GM06990 (cell line): ENCODE results near the gene THSD4.

Source experiments
- DNase-seq: peaks from one replicate; pipeline ENCODE4 v3.0.0-alpha.2; 2011; ENCODE audit not compliant: insufficient read length; ENCODE audit errors: extremely low read depth
- H3K27me3 ChIP-seq: replicated peaks from 2 replicates; pipeline ENCODE4 v1.6.0; 2011; ENCODE audit warnings: low read length; ENCODE audit not compliant: control insufficient read depth, insufficient read depth
- H3K36me3 ChIP-seq: 2 replicates; pipeline ENCODE4 v1.5.1; 2011; ENCODE audit warnings: low read length; ENCODE audit not compliant: control insufficient read depth, insufficient read depth
- H3K4me3 ChIP-seq: replicated peaks from 2 replicates; pipeline ENCODE4 v1.5.1; 2011; ENCODE audit warnings: low read depth, mild to moderate bottlenecking, control low read depth, low read length
- CTCF ChIP-seq: IDR thresholded peaks from 2 replicates; pipeline ENCODE4 v1.5.1; 2011; ENCODE audit warnings: low read length, control low read depth, mild to moderate bottlenecking, inconsistent platforms; ENCODE audit not compliant: insufficient read depth, poor library complexity, severe bottlenecking

THSD4 gene

GRCh38 chr15:71385026-71385425 is 269.8 kb downstream of the THSD4 start:
- no peak for DNase-seq
- TF ChIP-seq CTCF = no peak
- Histone ChIP-seq H3K27me3 (no peaks in the 10 kb centered on the region; the same call in 1 of the 2 replicates), H3K4me3 (no peak overlapping the region), H3K36me3 (no peaks in the 10 kb centered on the region)

- TF ChIP-seq CTCF = no peak
- H3K36me3 ChIP-seq = no peaks in the 10 kb centered on the region
- no peak for DNase-seq
- no peak overlapping the region for H3K4me3 ChIP-seq
- no peaks in the 10 kb centered on the region; the same call in 1 of the 2 replicates for H3K27me3 ChIP-seq
Observed at GRCh38 chr15:71385457-71385856, 270.2 kb downstream of the THSD4 start.

GRCh38 chr15:71386005-71386404 is 270.7 kb downstream of the THSD4 start:
- no peak for DNase-seq
- no peak for TF ChIP-seq CTCF
- no peaks in the 10 kb centered on the region for H3K36me3 ChIP-seq
- no peaks in the 10 kb centered on the region; the same call in 1 of the 2 replicates for H3K27me3 ChIP-seq
- no peak overlapping the region for H3K4me3 ChIP-seq

GRCh38 chr15:71386448-71387236 is 271.4 kb downstream of the THSD4 start:
- peak; percentile 19 for TF ChIP-seq CTCF
- no peaks in the 10 kb centered on the region for H3K36me3 ChIP-seq
- no peaks in the 10 kb centered on the region; the same call in 1 of the 2 replicates for H3K27me3 ChIP-seq
- DNase-seq = no peak
- no peak overlapping the region for H3K4me3 ChIP-seq

GRCh38 chr15:71387810-71388209 is 272.5 kb downstream of the THSD4 start:
- TF ChIP-seq CTCF = no peak
- no peak for DNase-seq
- Histone ChIP-seq H3K27me3 (no peaks in the 10 kb centered on the region; the same call in 1 of the 2 replicates), H3K4me3 (no peak overlapping the region), H3K36me3 (no peaks in the 10 kb centered on the region)
